Epithelial cell of proximal tubule (primary cell): ENCODE results near the gene KRAS. TPM values are rescaled to one million over a fixed set of nuclear protein-coding genes. Genes with fewer than 3 reads are reported as not detected.

ENCODE experiments used
- DNase-seq: peaks from one replicate; pipeline ENCODE4 v3.0.0-alpha.2; 2011; ENCODE audit warnings: low read depth
- H3K4me3 ChIP-seq: 2 replicates; pipeline ENCODE4 v1.5.1; 2011; ENCODE audit warnings: low read depth, mild to moderate bottlenecking, low read length
- total RNA-seq: library from RNA; depleted of rRNA; stranded (reverse); fragments of >200 nt; gene quantifications from 2 replicates; pipeline ENCODE4 v1.2.3, GENCODE V29; 2015
- TF ChIP-seq, protein P1 (sequence below): conservative IDR thresholded peaks from 2 replicates; pipeline ENCODE4 v1.5.1; 2012; ENCODE audit warnings: low read depth, mild to moderate bottlenecking, low read length

KRAS gene
- total RNA-seq, 1 donor from 2014 or later = 15.3 TPM

DNA sequence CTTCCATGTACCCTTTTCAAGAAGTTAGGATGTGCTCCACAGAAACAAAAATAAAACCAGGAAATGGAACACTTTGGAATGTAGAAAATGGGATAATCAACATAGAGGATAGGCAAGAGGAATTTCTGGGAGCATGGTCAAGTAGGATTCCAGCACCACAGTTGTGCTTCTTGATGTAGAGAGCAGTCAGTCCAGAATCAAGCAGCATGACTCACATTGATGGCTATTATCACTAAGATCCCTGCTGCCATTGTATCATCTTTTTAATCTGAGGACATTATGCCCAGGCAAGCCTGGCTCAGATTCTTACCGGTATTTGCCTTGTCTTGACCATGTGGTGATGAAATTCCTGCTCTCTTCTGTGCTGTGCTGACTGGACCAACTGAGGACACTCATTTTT, 50.0 kb downstream of the KRAS start:
- no peak overlapping the region for H3K4me3 ChIP-seq
- DNase-seq = no peak
- TF ChIP-seq, protein P1, sequence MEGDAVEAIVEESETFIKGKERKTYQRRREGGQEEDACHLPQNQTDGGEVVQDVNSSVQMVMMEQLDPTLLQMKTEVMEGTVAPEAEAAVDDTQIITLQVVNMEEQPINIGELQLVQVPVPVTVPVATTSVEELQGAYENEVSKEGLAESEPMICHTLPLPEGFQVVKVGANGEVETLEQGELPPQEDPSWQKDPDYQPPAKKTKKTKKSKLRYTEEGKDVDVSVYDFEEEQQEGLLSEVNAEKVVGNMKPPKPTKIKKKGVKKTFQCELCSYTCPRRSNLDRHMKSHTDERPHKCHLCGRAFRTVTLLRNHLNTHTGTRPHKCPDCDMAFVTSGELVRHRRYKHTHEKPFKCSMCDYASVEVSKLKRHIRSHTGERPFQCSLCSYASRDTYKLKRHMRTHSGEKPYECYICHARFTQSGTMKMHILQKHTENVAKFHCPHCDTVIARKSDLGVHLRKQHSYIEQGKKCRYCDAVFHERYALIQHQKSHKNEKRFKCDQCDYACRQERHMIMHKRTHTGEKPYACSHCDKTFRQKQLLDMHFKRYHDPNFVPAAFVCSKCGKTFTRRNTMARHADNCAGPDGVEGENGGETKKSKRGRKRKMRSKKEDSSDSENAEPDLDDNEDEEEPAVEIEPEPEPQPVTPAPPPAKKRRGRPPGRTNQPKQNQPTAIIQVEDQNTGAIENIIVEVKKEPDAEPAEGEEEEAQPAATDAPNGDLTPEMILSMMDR = no peak

DNA sequence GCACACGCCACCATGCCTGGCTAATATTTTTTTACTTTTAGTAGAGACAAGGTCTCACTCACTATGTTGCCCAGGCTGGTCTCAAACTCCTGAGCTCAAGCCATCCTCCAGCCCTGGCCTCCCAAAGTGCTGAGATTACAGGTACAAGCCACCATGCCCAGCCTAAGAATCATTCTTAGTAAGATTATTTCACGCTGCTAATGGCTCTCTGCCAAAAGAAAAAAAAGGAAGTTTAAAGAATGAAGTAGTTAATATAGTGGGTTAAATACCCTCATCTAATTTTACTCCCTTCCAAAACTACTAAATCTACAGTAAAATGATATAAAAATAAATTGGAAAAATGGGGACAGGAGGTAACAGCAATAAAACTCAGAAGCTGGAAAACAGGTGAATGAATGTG, 53.1 kb downstream of the KRAS start:
- DNase-seq = no peak
- TF ChIP-seq, protein P1 = no peak
- no peak overlapping the region for H3K4me3 ChIP-seq

DNA sequence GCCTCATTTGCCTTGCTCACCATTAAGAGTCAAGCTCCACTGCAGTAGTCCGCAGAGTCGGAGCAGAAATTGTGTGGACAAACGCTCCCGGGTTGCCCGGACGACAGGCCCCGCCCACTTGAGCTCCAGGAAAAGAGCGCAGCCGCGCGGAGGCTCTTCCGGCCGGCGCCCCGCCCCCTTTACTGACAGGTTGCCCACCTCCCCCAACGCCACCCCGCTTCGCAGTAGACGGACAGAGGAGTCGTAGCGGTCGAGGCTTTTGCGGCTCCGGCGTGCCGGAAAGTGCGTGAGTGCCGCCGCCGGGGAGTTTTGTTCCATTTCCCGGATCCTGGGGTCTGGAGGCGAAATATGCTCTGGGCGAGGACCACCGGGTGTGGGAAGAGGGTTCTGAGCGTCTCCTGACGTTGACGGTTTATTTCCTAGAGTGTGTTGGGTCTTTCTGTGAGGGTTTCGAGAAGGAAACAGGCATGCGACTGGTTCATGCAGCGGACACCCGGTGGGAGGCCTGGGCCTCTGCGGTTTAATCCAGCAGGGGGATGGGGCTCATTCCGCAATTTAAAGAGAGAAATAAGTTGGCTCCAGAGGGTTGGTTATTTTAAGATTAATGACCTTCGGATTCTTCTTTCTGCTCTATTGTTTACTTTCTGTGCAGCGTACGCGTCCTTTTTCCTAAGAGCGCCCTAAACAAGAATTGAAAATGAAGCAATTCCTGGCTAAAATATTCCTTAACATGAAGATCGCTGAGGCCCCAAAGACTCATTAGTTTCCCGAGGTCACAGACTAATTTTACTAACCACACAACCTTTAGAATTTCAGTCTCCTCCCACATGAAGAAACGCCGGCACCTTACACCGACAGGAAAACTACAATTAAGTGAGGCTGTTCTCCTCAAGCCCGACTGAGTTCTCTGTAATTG, 55.4 kb downstream of the KRAS start, which contains the start of the genes DNAI7 and ETFRF1:
Gene DNAI7, minus strand, starts transcription at position 105 of the 916 bp plus-strand sequence. Its CDS starts 82 bp downstream, at position 23.
Gene ETFRF1, plus strand, starts transcription at position 182 of the 916 bp plus-strand sequence. CDS start 8,720 bp downstream, outside the sequence.
- TF ChIP-seq, protein P1 = no peak
- DNase-seq = no peak
- H3K4me3 ChIP-seq = peak within 1 kb of the TSS; percentile 83

DNA sequence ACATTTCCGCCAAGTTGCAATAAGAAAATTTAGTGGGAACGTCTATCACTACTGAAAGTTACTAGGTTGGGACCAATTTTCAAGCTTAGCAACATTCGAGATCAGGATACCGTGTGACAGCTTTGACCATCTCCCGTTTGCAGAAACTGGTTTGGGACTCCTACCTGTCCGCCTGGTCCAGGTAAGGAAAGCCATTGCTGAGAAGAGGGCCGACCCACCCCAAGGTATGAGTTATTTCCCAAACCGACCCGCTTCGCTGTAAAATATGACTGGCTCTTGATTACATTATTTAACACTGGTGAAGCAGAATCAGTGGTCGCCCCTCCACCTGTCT, 56.0 kb downstream of the KRAS start:
- TF ChIP-seq, protein P1 = no peak
- DNase-seq = no peak
- peak overlapping the region; percentile 83 for H3K4me3 ChIP-seq

DNA sequence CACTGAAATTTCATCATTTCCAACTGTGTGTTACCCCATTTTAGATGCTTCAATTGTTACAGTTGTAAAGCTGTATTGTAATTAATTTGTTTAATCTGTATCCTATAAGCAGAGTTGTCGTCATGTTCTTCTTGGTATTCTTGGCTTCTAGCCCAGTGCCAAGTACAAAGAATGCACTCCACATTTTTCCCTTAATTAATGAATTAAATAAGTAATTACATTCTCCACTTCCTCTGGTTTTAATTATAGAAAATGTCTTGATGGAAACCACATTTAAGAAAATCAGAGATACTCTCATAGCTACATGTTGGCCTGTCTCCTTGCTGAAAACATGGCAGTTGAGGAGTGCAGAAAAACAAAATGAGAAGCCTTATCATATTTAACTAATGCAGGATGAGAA, 56.5 kb downstream of the KRAS start:
- H3K4me3 ChIP-seq = peak overlapping the region; percentile 83
- TF ChIP-seq, protein P1 = no peak
- no peak for DNase-seq

DNA sequence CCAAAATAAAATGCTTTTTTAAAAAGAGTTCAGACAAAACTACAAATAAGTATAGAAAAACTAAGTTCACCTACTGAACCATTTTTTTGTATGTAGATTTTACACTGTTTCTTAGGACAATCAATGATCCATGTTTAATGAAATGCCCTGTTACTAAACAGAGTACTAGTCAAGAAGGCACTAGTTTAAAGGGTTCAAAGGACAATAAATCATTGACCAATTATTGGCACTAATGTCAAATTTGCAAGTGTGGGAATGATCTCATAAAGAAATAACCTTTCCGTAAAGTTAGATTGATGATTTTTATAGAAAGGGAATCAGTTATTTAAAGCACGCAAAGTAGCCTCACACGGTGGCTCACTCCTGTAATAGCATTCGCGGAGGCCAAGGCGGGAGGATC, 59.9 kb downstream of the KRAS start:
- TF ChIP-seq, protein P1 = no peak
- no peak overlapping the region for H3K4me3 ChIP-seq
- DNase-seq = no peak
